GM03348 (cell line): ENCODE measurements around the gene BTF3.
"Not testable (repeated sequence)": the region's sequence is repeated elsewhere in the genome, so short reads cannot be mapped to it uniquely, and the experiment has no call there.

Experiments used
- DNase-seq: peaks from one replicate; pipeline ENCODE4 v3.0.0; 2012; ENCODE audit warnings: low spot score

BTF3 gene

DNA sequence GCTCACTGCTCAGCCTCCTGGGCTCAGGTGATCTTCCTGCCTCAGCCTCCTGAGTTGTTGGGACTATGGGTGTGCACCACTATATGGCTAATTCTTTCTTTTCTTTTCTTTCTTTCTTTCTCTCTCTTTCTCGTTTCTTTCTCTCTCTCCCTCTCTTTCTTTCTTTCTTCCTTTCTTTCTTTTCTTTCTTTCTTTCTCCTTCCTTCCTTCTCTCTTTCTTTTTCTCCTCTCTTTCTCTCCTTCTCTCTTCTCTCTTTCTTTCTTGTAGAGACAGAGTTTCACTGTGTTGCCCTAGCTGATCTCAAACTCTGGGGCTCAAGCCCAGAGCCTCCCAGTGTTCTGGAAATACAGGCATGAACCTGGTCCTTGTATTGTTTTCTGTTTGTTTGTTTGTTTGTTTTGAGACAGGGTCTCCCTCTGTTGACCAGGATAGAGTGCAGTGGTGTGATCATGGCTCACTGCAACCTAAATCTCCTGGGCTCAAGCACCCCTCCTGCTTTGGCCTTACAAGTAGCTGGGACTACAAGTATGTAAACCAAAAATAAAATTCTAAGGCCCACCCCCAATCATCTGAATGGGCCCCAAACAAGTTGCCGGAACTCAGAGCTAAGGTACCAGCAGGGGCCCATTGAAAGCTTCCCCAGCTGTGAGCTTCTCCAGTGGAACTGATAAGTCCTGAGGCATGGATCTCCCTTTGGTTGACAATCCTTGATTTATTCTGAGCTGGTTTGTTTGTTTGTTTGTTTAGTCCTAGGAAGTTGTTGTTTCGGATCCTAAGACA, 11.9 kb upstream of the BTF3 start:
- no peak for DNase-seq

DNA sequence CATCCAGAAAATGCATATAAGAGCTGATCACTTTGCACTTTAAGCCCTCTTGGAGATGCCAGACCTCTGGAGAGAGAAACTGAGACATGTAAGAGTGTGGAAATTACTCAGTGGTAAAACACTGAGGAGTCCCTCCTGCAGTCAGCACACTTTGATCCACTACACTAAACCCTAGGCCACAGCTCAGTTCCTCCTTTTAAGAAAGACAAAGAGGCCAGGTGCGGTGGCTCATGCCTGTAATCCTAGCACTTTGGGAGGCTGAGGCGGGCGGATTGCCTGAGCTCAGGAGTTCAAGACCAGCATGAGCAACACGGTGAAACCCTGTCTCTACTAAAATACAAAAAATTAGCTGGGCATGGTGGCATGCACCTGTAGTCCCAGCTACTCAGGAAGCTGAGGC, 11.0 kb upstream of the BTF3 start:
- not testable (repeated sequence) for DNase-seq

DNA sequence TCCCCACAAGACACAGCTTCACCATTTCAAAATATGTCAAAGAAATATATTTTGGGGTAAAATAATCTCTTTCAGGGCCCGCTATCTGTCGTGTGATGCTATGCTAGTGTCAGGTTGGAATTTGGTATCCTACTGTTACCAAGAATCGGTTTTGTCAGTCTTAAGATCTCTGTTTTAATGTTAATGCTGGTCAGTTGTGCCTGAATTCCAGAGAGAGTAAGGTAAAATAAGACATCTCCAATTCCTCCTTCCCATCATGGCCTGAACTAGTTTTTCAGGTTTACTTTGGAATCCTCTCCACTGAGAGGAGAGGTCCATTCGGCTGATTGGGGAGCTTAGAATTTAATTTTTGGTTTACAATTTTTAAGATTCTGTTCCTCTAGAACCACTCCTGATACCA, 10.4 kb upstream of the BTF3 start:
- no peak for DNase-seq

DNA sequence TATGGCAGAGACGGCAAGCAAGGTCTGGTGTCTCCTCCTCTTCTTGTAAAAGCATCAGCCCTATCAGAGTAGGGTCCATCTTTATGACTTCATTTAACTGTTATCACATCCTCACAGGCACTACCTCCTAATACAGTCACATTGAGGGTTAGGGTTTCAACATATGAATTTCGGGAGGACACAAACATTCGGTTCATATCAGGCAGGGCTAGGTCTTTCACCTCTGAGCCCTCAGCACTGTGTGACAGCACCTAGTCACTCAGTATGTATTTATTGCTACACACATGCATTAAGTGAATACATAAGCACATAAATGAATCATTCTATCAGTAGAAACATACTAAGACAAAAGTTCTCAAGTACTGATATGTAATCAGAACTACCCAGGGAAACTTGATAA, 9.4 kb upstream of the BTF3 start:
- DNase-seq, result no peak

DNA sequence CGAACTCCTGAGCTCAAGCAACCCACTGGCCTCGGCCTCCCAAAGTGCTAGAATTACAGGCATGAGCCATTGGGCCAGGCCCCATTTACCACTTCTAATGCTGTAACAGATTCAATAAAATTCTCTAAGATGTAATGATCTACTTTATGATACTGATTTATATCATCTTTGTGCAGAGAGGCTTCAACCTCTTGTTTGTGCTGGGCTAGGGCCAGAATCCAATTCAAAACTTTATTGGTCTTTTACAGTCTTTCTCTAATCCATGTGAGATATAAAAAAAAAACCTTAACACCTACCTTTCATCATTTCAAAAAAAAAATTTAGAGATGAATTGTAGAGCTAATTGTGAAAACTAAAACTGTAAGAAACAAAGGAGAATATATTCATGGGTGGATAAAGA, 8.2 kb upstream of the BTF3 start:
- no peak for DNase-seq

DNA sequence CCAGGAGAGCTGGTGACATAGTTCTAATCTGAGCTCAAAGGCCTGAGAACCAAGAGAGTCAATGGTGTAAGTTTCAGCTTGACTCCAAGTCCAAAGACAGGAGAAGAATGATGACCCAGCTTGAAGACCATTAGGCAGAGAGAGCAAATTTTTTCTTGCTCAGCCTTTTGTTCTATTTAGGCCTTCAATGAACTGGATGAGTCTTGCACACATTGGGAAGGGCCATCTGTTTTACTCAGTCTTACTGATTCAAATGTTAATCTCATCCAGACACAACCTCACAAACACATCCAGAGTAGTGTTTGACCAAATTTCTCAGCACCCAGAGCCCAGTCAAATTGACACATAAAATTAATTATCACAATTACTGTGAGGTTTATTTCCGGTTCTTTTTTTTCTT, 7.1 kb upstream of the BTF3 start:
- DNase-seq, result no peak

DNA sequence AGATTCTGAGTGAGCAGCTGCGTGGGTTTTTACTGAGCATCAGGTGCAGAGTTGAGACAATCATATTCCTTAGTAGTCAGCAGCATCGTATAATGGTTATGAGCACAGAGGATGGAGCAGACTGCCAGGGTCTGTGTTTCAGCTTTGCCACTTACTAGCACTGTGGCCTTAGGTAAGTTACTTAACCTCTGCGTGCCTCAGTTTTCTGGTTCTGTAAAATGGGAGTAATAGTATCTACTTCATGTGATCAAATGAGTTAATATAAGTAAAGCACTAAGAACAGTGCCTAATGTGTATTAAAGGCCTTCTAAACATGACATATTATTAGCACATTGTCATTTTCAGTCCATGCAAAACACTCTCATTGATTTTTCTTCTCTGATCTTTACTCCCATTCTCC, 4.8 kb upstream of the BTF3 start:
- DNase-seq, result no peak

DNA sequence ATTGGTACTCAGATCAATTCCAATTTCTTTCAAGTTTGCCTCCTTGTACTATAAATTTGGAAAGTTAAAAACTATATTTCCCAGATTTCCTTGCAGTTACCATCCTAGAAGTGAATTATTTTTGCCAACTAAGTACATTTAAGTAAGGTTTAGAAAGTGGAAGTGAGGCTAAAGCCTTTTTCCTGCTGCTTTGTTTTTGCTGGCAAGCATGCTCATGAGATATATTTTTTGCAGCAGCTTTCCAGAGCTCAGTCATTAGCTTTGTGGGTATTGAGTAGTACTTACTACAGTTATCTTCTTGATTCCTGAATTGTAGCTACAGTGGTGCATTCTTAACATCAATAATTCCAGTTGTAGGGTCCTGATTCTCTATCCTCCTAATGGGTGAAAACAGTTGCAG, 3.5 kb upstream of the BTF3 start:
- DNase-seq, result no peak

DNA sequence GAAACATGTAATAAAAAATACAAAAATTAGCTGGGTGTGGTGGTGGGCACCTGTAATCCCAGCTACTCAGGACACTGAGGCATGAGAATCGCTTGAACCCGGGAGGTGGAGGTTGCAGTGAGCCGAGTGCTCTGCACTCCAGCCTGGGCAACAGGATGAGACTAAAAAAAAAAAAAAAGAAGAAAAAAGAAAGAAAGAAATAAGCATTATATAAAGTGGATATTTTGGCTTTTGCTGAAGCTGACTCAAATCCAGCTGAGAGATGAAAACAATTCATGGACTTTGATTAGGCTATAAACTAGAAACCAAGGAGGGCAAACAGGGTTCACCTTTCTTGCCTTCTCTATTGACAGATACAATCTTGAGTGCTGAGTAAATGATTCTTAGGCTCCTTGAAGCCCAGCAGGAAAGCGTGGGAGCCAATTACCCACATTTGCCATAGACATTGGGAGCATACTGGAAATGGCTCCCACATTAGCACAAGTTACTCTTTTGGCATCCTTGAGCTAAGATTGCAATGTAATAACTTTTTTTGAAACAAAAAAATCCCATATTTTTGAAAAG, 2.4 kb upstream of the BTF3 start:
- DNase-seq, result no peak

DNA sequence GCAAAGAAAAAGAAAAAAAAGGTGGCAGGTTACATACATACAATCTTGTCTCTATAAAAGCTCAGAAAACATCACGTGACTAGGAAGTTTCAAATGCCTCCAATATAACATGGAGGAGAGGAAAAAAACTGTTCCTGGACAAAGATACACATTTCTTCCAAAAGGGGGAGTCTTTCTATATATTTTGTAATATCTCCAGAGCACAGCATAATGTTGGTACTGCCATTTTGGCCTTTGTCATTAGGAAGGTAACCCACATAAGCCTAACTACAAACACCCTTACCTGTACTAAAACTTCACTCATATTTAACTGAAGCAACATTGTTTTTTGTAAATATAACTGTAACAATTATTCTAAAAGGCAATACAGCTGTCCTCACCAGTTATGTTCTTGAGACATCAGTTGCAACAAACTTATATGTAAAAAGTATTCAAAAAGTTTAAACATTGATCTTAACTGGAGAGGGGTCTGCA, 1.2 kb upstream of the BTF3 start:
- peak; percentile 59 for DNase-seq

DNA sequence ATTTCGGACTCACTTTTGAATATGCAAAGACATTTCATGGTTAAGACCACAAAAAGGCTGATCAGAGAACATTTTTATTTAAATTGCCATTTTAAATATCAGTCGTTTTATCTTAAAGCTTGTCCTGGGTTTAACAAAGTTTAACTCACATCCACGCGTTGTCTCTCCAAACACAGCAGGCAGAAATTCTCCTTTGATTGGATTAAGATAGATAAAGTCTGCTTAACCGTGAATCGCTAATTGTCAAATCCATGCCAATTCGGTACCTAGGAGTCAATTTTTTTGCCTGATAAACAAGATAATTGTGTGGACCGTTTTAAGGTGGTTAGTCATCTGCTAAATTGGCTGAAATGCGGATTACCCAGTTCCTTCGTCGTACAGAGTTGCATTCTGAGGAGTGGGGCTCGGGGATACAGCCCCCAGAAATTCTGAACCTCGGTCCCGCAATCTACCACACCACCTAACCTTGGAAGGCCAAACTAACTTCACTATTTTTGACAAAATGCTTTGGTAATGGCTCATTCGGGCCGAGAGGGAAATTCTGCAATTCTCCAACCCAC, 665 bp upstream of the BTF3 start:
- no peak for DNase-seq

DNA sequence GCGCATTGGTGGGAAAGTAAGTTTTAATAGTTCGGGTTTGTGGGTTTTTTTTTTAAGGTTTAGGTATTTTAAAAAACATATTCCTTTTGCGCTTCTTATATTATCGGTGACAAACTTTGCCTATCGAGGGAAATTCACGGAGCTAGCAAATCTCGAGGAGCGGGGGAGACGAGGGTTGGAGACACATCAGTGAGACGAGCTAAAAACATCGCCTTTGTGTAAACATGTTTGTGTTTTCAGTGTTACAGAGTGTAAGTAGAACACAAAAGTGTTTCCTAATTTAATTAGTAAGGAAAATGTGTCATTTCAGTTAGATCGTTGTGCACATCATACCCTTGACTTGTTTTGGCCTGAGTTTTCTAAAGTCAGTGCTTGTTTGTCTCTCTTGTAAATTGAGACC, 945 bp downstream of the BTF3 start:
- DNase-seq, result no peak

DNA sequence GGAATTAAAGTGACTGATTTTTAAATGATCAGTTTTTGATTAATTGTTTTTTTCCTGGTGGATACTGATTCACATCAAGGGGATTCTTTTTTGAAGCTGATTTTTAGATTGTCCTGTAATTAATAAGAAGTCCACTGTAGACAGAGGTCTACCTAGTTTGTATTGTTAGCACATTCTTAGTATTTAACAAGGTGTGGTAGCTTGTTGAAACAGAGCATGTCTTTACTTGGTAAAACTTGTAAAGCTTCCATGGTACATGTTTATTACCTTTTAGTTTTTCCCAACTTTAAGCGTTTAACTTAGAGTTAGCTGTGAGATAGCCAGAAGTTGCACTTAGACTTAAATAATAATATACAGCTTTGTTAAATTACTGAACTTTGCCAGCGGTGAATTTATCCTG, 1.5 kb downstream of the BTF3 start:
- no peak for DNase-seq

DNA sequence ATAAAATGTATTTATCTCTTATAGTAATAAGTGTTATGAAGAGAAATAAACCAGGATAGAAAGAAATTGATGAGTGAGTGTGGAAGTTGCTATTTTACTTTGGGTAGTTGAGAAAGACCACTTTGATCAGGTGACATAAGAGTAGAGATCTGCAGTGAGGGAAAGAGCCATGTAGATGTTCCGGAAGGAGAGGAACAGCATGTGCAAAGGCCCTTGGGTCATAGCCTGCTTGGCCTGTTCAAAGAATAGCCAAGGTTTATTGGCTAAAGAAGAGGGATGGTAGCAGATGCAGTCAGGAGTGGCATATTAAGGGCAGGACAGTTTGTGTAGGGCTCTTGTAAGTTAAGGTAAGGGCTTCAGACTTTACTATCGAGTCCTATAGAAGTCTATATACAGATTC, 3.2 kb downstream of the BTF3 start:
- no peak for DNase-seq

DNA sequence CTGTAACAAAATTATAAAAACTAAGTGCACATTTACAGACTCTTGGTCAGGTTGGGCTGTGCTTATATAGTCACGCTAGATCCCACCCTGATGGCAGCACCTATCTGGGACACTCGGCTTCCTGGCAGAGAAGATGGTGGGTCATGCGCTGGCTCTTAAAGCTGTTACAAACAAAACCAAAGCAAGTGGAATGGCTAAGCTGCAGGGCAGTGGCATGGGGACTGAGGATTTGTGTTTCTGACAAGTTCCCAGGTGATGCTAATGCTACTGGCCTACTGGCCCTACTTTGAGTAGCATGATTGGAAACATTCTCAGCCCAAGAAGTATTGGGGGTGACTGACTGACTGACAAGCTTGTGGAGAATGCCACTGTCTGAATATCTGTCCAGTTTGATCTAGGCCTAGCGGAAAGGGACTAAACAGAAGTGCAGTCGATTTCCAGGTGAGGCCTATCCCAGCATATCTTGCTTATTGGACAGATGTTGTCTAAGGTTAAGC, 8.3 kb downstream of the BTF3 start:
- DNase-seq, result no peak

DNA sequence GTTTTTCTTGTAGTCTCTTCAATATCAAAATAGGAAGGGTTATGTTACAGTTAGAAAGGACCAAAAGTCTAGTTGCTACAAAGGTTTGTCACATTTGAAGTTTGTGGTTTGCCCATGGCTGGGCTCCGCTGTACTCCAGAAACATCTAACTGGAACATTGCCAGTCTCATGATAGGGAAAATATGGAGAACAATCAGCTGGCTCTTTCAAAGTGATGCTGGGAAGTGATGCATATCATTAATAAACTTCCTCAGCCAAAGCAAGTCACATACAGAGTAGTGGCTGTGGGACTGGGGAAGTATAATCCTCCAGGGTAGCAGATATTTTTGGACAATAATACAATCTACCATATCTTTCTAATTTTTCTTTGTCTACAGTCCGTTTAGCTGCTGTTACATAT, 8.8 kb downstream of the BTF3 start:
- no peak for DNase-seq

DNA sequence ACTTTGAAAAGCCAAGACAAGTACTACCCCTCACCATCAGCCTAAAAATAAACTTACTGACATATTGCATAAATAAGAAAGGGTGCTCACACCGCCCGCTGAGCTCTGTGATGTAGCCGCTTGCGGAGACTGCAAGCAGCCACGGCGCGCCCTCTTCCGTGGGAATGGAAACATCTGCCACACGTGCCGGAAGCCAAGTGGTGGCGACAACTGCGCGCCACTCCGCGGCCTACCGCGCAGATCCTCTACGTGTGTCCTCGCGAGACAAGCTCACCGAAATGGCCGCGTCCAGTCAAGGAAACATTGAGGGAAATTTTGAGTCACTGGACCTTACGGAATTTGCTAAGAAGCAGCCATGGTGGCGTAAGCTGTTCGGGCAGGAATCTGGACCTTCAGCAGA, 10.3 kb downstream of the BTF3 start:
- not testable (repeated sequence) for DNase-seq

DNA sequence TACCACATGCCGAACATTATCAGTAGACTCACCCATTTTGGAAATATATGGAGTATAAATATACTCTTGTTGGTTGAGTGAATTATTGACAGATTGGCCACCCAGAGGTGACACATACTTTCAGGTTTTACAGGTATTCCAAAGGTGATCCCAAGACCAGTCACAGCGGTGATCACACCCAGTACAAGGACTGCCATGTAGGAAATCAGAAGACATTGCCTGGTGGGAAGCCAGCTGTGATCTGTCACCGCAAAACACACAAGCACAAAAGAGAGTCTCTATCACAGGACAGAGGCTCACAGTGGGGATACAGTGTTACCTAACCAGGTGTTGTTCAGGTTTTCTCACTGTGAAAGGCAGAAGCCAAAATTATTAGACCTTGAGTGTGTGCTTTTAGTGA, 15.8 kb downstream of the BTF3 start:
- no peak for DNase-seq

DNA sequence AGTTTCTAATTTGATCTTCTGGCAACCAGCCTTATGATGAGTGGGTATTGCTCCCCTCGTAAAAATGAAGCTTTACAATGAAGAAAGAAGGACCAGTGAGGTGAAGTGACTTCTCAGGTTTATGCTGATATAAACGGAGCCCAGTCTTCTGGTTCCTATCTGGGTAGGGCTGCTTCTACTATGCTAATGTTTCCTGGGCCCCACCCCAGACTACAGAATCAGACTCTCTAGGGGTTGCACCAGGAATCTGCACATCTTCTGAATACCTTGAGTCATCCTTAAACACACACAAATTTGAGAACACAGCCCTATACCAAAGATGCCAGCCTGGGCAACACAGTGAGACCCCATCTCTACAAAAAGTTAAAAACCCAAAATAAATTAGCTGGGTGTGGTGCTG, 16.2 kb downstream of the BTF3 start:
- DNase-seq, result no peak

DNA sequence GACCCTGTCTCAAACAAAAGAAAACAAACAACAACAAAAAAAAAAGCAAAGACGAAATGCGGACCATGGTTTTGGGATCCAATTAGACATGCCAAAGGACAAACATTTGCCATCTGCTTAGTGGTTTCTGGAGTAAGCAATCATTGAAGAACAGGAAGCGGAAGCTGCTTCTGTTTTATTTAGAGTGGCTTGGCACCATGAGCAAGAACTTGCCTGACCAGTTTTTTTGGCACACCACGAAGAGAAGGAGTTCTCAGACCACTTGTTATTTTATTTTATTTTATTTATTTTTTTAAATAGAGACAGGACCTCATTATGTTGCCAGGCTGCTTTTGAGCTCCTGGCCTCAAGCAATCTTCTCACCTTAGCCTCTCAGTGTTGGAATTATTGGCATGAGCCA, 17.0 kb downstream of the BTF3 start:
- DNase-seq, result no peak

DNA sequence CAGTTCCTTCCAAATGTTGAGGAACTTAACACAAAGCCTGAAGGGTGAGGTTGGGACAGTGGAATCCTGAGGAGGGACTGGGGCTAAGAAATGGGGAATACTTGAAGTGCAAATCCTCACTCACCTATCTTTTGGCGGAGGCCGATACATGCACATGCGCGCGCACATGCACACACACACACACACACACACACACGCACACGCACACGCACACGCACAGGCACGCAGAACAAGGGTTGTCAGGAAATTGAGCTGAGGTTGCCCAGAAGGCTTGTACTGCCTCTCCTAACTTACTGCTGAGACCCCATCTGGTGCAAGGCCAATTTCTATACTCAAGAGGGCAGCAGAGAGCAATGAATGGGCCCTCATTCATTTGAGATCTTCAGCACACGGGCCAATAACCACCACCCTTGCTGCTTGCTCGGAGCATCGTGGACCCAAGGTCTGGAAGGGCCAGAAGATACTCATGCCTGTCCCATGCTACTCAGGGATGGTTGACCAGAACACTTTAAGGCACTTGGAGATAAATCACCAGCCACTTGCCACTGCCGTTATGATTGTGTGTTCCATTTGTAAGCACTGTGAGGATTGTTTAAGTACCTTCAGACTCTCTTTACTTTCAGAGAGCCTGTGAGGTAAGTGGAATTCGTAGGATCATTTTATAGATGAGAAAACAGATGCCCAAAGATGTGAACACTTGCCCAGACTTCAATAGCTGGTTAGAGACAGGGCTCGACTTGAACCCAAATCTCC, 21.5 kb downstream of the BTF3 start:
- DNase-seq, result peak; percentile 92

DNA sequence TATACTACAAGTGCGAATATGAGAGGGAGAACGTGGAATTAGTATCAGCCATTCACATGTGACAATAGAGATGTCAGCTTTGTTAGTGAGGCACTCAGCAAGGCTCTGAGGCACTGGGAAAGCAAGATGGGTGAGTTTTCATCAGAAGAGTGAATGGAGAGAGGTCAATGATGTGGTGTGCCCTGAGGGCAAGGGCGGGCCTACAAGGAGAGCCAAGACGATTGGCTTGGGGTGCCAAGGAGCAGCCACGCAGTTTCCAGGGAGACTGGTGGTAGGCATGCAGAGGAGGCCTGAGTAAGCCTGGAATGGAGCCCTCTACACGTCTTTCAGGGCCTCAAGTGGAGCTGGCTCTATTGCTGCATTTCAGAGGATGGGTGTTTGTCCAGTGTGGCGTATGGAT, 24.7 kb downstream of the BTF3 start:
- no peak for DNase-seq

DNA sequence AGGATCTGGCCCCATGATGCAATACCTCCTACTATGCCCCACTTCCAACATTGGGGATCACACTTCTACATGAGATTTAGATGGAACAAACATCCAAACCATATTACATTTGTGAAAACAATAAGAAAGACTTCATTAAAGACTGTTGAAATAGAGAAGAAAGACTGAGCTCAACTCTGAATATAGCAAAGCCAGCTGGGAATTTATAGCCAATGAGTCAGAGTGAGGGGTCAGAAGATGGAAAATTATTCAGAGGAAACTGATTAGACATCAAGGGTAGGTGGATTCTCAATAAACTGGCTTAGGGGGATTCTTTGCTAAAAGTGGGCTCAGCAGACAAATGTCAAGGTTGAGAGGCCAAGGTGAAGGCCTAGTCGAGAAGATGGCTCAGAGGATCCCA, 25.6 kb downstream of the BTF3 start:
- no peak for DNase-seq
